Measurements from ENCODE around the gene NEUROG2. TPM values are rescaled to one million over a fixed set of nuclear protein-coding genes. Genes with fewer than 3 reads are reported as not detected.

The NEUROG2 gene
- polyA plus RNA-seq, 1 donor from 2014 or later, result 0.19 TPM

- H3K4me2 ChIP-seq (ENCODE audit: low read length), result no peak overlapping the region
- H3K9ac ChIP-seq (ENCODE audit: low read length), result no peak overlapping the region
- H3F3A ChIP-seq (ENCODE audit: insufficient read depth, low read length, poor library complexity, severe bottlenecking), result no peaks in the 10 kb centered on the region
- no peaks in the 10 kb centered on the region for H3K36me3 ChIP-seq (ENCODE audit: insufficient read depth, low read length)
- no peak overlapping the region for H3K27ac ChIP-seq (ENCODE audit: low read length)
- H3K4me3 ChIP-seq (ENCODE audit: low read length), result no peak overlapping the region
- no peaks in the 10 kb centered on the region for H3K79me2 ChIP-seq (replicated peaks; ENCODE audit: insufficient read depth, low read length)
- H3K27me3 ChIP-seq (ENCODE audit: insufficient read depth, low read depth, low read length), result no peaks in the 10 kb centered on the region
- TF ChIP-seq CTCF (IDR thresholded peaks at IDR 0.05; ENCODE audit: poor library complexity, severe bottlenecking) (no peak), POLR2AphosphoS5 (IDR thresholded peaks at IDR 0.05) (no peak), EZH2 (IDR thresholded peaks at IDR 0.05; ENCODE audit: borderline replicate concordance, insufficient read depth, low read length, poor library complexity, severe bottlenecking) (no peak), MXI1 (conservative IDR thresholded peaks at IDR 0.05; ENCODE audit: poor library complexity, severe bottlenecking) (no peak), EP300 (conservative IDR thresholded peaks at IDR 0.05; ENCODE audit: poor library complexity, severe bottlenecking) (no peak), REST (IDR thresholded peaks at IDR 0.05; ENCODE audit: borderline replicate concordance) (no peak), TAF1 (IDR thresholded peaks at IDR 0.05; ENCODE audit: low read depth) (no peak), RAD21 (conservative IDR thresholded peaks at IDR 0.05) (no peak), SMC3 (conservative IDR thresholded peaks at IDR 0.05; ENCODE audit: poor library complexity) (no peak)
- H4K20me1 ChIP-seq (ENCODE audit: insufficient read depth), result no peaks in the 10 kb centered on the region
- H3K9me3 ChIP-seq (ENCODE audit: low read length), result no peaks in the 10 kb centered on the region
- no peaks in the 10 kb centered on the region for H3K9me2 ChIP-seq (ENCODE audit: insufficient read depth, low read length)
- no peak overlapping the region for H2AFZ ChIP-seq (ENCODE audit: low read depth, low read length)
These were observed 30.1 kb downstream of the NEUROG2 start for GRCh38 chr4:112485930-112486329.

- Histone ChIP-seq H3K36me3 (ENCODE audit: insufficient read depth, low read length) (no peaks in the 10 kb centered on the region), H2AFZ (ENCODE audit: low read depth, low read length) (no peak overlapping the region), H3F3A (ENCODE audit: insufficient read depth, low read length, poor library complexity, severe bottlenecking) (no peaks in the 10 kb centered on the region), H4K20me1 (ENCODE audit: insufficient read depth) (no peaks in the 10 kb centered on the region), H3K9ac (ENCODE audit: low read length) (no peak overlapping the region), H3K9me3 (ENCODE audit: low read length) (no peaks in the 10 kb centered on the region), H3K27ac (ENCODE audit: low read length) (no peak overlapping the region), H3K4me3 (ENCODE audit: low read length) (no peak overlapping the region), H3K79me2 (replicated peaks; ENCODE audit: insufficient read depth, low read length) (no peaks in the 10 kb centered on the region), H3K4me2 (ENCODE audit: low read length) (no peak overlapping the region), H3K9me2 (ENCODE audit: insufficient read depth, low read length) (no peaks in the 10 kb centered on the region), H3K27me3 (ENCODE audit: insufficient read depth, low read depth, low read length) (no peaks in the 10 kb centered on the region)
- TF ChIP-seq POLR2AphosphoS5 (IDR thresholded peaks at IDR 0.05), result no peak
- TF ChIP-seq RAD21 (conservative IDR thresholded peaks at IDR 0.05), result no peak
- no peak for TF ChIP-seq EZH2 (IDR thresholded peaks at IDR 0.05; ENCODE audit: borderline replicate concordance, insufficient read depth, low read length, poor library complexity, severe bottlenecking)
- no peak for TF ChIP-seq CTCF (IDR thresholded peaks at IDR 0.05; ENCODE audit: poor library complexity, severe bottlenecking)
- no peak for TF ChIP-seq SMC3 (conservative IDR thresholded peaks at IDR 0.05; ENCODE audit: poor library complexity)
- TF ChIP-seq REST (IDR thresholded peaks at IDR 0.05; ENCODE audit: borderline replicate concordance), result no peak
- TF ChIP-seq EP300 (conservative IDR thresholded peaks at IDR 0.05; ENCODE audit: poor library complexity, severe bottlenecking), result no peak
- no peak for TF ChIP-seq TAF1 (IDR thresholded peaks at IDR 0.05; ENCODE audit: low read depth)
- no peak for TF ChIP-seq MXI1 (conservative IDR thresholded peaks at IDR 0.05; ENCODE audit: poor library complexity, severe bottlenecking)
These were observed 42.0 kb downstream of the NEUROG2 start for GRCh38 chr4:112473985-112474384.

Measured in neural cell (in vitro differentiated cells).